Effector CD8-positive, alpha-beta T cell (primary cell): ENCODE measurements around the gene ING2.
"Not testable (repeated sequence)": the region's sequence is repeated elsewhere in the genome, so short reads cannot be mapped to it uniquely, and the experiment has no call there.

Source experiments
- DNase-seq: peaks from one replicate; lab custom pipeline; 2025; lab: John Stamatoyannopoulos, UW

Gene ING2

GRCh38 chr4:183550345-183551093, 45.7 kb downstream of the ING2 start:
- DNase-seq: no peak

DNA sequence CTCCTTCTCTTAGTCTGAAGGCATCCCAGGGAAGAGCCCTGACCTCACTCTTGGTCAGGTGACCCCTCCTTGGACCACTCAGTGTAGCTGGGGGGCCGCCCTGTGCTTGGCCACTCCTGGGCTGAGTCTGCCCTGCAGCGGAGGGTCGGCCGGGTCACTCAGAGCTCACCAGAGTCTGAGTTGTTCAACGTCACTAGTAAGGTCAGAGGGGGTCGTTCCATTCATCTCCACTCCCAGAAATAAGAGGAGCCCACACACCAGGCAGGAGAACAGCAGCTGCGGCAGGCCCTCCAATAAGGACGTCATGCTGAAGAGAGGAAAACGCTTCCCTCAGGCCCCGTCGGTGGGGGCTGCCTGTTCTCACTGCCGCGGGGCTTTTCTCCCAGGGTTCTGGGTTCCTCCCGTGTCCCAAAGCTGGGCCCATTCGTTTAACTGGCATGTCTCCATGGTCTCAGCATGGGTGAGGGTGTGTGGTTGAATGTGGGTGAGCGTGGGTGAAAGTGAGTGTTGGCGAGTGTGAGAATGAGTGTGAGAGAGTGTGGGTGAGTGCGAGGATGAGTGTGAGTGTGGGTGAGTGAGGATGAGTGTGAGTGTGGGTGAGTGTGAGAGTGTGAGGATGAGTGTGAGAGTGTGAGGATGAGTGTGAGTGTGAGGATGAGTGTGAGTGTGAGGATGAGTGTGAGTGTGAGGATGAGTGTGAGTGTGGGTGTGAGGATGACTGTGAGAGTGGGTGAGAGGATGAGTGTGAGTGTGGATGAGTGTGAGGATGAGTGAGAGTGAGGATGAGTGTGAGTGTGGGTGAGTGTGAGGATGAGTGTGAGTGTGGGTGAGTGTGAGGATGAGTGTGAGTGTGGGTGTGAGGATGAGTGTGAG, 47.7 kb downstream of the ING2 start:
- DNase-seq: no peak

DNA sequence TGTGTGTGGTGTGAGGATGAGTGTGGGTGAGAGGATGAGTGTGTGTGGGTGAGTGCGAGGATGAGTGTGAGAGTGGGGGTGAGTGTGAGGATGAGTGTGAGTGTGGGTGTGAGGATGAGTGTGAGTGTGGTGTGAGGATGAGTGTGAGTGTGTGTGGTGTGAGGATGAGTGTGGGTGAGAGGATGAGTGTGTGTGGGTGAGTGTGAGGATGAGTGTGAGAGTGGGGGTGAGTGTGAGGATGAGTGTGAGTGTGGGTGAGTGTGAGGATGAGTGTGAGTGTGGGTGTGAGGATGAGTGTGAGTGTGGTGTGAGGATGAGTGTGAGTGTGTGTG, 48.3 kb downstream of the ING2 start:
- not testable (repeated sequence) for DNase-seq

GRCh38 chr4:183553601-183554345, 48.9 kb downstream of the ING2 start:
- DNase-seq: no peak

DNA sequence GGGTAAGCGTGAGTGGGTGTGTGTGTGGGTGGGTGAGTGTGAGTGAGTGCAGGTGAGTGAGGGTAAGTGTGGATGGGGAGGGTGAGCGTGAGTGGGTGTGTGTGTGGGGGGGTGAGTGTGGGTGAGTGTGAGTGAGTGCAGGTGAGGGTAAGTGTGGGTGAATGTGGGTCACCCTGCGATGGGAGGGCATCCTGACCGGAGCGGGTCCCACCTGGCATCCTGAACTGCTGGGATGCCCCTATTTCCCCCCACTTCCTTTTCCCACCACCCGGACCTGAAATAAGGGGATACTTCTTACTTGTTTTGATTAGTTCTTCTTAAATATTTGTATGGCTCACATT, 49.5 kb downstream of the ING2 start:
- no peak for DNase-seq

DNA sequence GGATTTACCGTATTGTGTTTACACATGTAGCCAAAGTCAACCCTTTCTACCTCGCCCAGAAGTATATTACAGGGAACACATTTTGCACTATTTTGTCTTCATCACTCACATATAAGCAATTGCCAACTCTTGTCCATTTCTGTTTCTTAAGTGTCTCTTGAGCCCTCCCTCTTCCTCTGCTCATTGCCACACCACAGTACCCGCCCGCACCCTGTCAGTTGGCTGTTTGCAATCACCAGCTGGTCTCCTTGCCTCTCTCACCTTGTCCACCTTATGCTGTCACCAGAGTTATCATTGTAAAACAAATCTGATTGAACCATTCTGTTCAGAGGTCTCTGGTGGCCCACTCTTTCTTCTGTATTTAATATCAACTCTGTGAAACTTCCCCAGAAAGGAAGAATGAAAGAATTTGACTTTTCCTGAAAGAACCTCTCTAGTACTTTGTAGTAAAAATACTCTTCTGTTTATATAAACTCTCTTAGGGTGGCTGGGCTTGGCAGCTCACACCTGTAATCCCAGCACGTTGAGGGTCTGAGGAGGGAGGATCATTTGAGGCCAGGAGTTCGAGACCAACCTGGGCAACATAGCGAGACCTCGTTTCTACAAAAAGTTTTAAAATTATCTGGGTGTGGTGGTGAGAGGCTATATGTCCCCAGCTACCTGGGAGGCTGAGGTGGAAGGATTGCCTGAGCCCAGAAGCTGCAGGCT, 50.2 kb downstream of the ING2 start:
- no peak for DNase-seq

GRCh38 chr4:183556947-183557346, 52.1 kb downstream of the ING2 start:
- DNase-seq: no peak

DNA sequence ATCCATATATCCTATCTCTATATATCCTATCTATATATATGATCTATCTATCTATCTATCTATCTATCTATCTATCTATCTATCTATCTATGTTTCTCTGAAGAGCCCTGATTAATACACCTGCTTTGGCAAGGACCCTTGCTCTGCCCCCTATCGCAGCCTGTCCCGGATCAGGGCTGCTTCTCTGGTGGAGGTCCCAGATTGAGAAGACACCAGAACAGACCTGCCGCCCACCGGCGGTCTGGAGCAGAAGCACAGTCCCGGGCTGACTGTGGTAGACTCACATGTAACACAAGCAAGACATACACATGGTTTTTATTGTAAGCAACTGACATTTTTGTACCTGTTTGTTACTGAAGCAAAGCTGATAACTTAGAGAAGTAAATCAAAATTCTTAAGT, 52.8 kb downstream of the ING2 start:
- DNase-seq: no peak

- DNase-seq: no peak
Measured at GRCh38 chr4:183558873-183559272, 54.0 kb downstream of the ING2 start.

- no peak for DNase-seq
Measured at GRCh38 chr4:183561905-183562304, 57.0 kb downstream of the ING2 start.
